Measurements from ENCODE around the gene SERPINB7.
"Not testable (repeated sequence)": the region's sequence is repeated elsewhere in the genome, so short reads cannot be mapped to it uniquely, and the experiment has no call there.

DNA sequence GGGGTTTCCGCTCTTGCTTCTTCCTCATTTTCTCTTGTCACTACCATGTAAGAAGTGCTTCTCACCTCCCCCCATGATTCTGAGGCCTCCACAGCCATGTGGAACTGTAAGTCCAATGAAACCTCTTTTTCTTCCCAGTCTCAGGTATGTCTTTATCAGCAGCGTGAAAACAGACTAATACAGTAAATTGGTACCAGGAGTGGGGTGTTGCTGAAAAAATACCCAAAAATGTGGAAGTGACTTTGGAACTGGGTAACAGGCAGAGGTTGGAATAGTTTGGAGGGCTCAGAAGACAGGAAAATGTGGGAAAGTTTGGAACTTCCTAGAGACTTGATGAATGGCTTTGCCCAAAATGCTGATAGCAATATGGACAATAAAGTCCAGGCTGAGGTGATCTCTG, 15.4 kb upstream of the SERPINB7 start:
- not testable (repeated sequence) for TF ChIP-seq POLR2A (IDR thresholded peaks at IDR 0.05; ENCODE audit: low read depth, low read length); FOS (IDR thresholded peaks at IDR 0.05; ENCODE audit: low read depth, low read length); RAD21 (IDR thresholded peaks at IDR 0.05; ENCODE audit: low read length); SMC3 (IDR thresholded peaks at IDR 0.05; ENCODE audit: low read depth, low read length); CTCF (conservative IDR thresholded peaks at IDR 0.05; ENCODE audit: low read depth, low read length); MXI1 (IDR thresholded peaks at IDR 0.05; ENCODE audit: borderline replicate concordance, low read depth, low read length); MAZ (IDR thresholded peaks at IDR 0.05; ENCODE audit: borderline replicate concordance, low read depth, low read length); CEBPB (IDR thresholded peaks at IDR 0.05; ENCODE audit: low read depth, low read length)
